Subcutaneous adipose tissue (tissue), 4 donors: ENCODE results near the gene KPNA3. TPM values are rescaled to one million over a fixed set of nuclear protein-coding genes. Genes with fewer than 3 reads are reported as not detected.

ENCODE experiments used
- CTCF ChIP-seq: fragments of 450-650 bp; IDR thresholded peaks from one replicate; pipeline ENCODE4 v1.5.1; 2016; ENCODE audit warnings: low read depth, mild to moderate bottlenecking, control low read depth, antibody characterized with exemption, moderate library complexity
- total RNA-seq, 4 donors: library from RNA; depleted of rRNA; stranded (reverse); fragments of >200 nt; gene quantifications; one replicate each; pipeline ENCODE4 v1.1.0, GENCODE V29; 2016

Gene KPNA3
- total RNA-seq, 4 donors from 2014 or later, result 24.1 to 54.0 (median 32.0) TPM

- TF ChIP-seq CTCF, result no peak
Observed at GRCh38 chr13:49760558-49760957, 31.9 kb downstream of the KPNA3 start.

GRCh38 chr13:49759503-49759902 is 33.0 kb downstream of the KPNA3 start:
- no peak for TF ChIP-seq CTCF

- no peak for TF ChIP-seq CTCF
Observed at GRCh38 chr13:49756263-49756662, 36.2 kb downstream of the KPNA3 start.

GRCh38 chr13:49754146-49754545 is 38.3 kb downstream of the KPNA3 start:
- no peak for TF ChIP-seq CTCF

- no peak for TF ChIP-seq CTCF
Observed at GRCh38 chr13:49749848-49750247, 42.6 kb downstream of the KPNA3 start.

- no peak for TF ChIP-seq CTCF
Observed at GRCh38 chr13:49746111-49746510, 46.4 kb downstream of the KPNA3 start.

- no peak for TF ChIP-seq CTCF
Observed at GRCh38 chr13:49740870-49741269, 51.6 kb downstream of the KPNA3 start.
